Kidney (tissue), 14 donors: ENCODE data around the gene PTPRF. TPM values are rescaled to one million over a fixed set of nuclear protein-coding genes. Genes with fewer than 3 reads are reported as not detected.

Experiments used
- DNase-seq, 5 donors: peaks; one replicate each; pipeline ENCODE4 v3.0.0-alpha.2; 2013 to 2020
- FAIRE-seq: peaks from 2 replicates; lab custom pipeline; 2012; peaks lifted over from hg19 to GRCh38; lab: Jason Lieb, UNC
- H3K27ac ChIP-seq, 2 donors: one replicate each; pipeline ENCODE4 v1.7.0; 2013; ENCODE audit warnings: low read depth in 2 of 2, low read length in 2 of 2, inconsistent platforms in 1 of 2
- H3K27me3 ChIP-seq: one replicate; pipeline ENCODE4 v1.7.1; 2013; ENCODE audit warnings: low read length, inconsistent platforms; ENCODE audit not compliant: control insufficient read depth, insufficient read depth
- H3K36me3 ChIP-seq, 3 donors: one replicate each; pipeline versions ENCODE4 v1.7.0 to v1.7.1; 2013; ENCODE audit warnings: low read length in 3 of 3, control low read depth in 1 of 3, inconsistent platforms in 1 of 3; ENCODE audit not compliant: insufficient read depth in 3 of 3, control insufficient read depth in 2 of 3
- H3K4me1 ChIP-seq, 3 donors: one replicate each; pipeline versions ENCODE4 v1.7.0 to v1.7.1; 2013; ENCODE audit warnings: low read length in 3 of 3, inconsistent platforms in 1 of 3, low read depth in 1 of 3; ENCODE audit not compliant: control insufficient read depth in 2 of 3, insufficient read depth in 2 of 3
- H3K4me3 ChIP-seq, 3 donors: one replicate each; pipeline versions ENCODE4 v1.7.0 to v1.8.1; 2013; ENCODE audit warnings: low read length in 3 of 3, control low read depth in 1 of 3, inconsistent platforms in 1 of 3
- H3K9ac ChIP-seq, 3 donors: one replicate each; pipeline versions ENCODE4 v1.7.0 to v1.7.1; 2013; ENCODE audit warnings: low read length in 3 of 3, control low read depth in 1 of 3, inconsistent platforms in 1 of 3
- H3K9me3 ChIP-seq, 3 donors: one replicate each; pipeline versions ENCODE4 v1.7.0 to v1.7.1; 2013; ENCODE audit warnings: low read length in 3 of 3, control low read depth in 1 of 3, inconsistent platforms in 1 of 3; ENCODE audit not compliant: control insufficient read depth in 2 of 3, insufficient read depth in 1 of 3
- intact Hi-C: fragments of 100-400 bp; cut with DNase I; formaldehyde crosslinking; loops from one replicate; pipeline ENCODE4 v1.11.1; 2022
- polyA plus RNA-seq: library from polyadenylated mRNA; stranded (reverse); fragments of 350-450 nt; fragmentation: Illumina TruSeq; extraction: RNeasy Lipid Tissue Mini Kit (QIAGEN cat#74804); gene quantifications from one replicate; pipeline ENCODE4 v1.2.3, GENCODE V29; 2014; ENCODE audit warnings: low read depth, low replicate concordance; ENCODE audit not compliant: insufficient read depth
- total RNA-seq: library from RNA; stranded (reverse); fragmentation: NEBNext Ultra II Directional; extraction: Animal tissue kit (Norgen Biotek cat#: 25700); gene quantifications from one replicate; pipeline ENCODE4 v1.2.1, GENCODE V29; 2021
- TF ChIP-seq, protein P1 (sequence below): IDR thresholded peaks from 3 replicates; pipeline ENCODE4 v1.5.1; 2012; ENCODE audit warnings: mild to moderate bottlenecking, moderate library complexity, borderline replicate concordance; ENCODE audit not compliant: insufficient read depth; ENCODE audit errors: extremely low read depth
- donor health status: control.
- donor health status: control.
- donor health status: control.
- donor health status: control.
- donor health status: control.
- donor health status: DM: yes; HTN: yes; CAD: no.
- donor health status: Normal renal cell carcinoma (clear cell type).

PTPRF gene
- total and polyA plus RNA-seq, 2 donors from 2014 or later = 39.5 to 197 TPM

DNA sequence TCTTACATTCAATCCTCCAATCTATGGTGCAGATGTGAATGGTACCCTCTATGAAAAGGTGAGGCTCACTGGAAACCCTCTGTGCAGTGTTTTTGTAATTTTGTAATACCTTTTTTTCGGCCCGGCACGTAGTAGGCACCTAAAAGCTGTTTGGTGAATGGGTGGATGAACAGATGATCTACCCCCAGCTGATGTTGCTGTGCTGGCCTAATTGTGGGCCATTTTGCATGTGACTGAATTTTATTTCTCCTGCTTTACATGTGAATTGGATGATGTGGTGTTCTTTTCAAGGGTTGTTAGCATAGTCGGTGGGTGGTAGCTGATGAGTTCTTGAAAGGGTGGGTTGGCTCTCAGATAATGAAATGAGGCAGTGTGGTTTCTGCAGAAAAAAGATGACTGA is 129.7 kb downstream of the PTPRF start:
- Histone ChIP-seq H3K9ac (no peak overlapping the region), H3K4me1 (no peaks in the 10 kb centered on the region), H3K27ac (no peak overlapping the region), H3K9me3 (no peaks in the 10 kb centered on the region), H3K27me3 (no peaks in the 10 kb centered on the region), H3K4me3 (no peak overlapping the region), H3K36me3 (peaks cover 23 to 60% (median 44%) of the 10 kb centered on the region in 3 donors)
- intact Hi-C loops = no loop called here
- TF ChIP-seq, protein P1, sequence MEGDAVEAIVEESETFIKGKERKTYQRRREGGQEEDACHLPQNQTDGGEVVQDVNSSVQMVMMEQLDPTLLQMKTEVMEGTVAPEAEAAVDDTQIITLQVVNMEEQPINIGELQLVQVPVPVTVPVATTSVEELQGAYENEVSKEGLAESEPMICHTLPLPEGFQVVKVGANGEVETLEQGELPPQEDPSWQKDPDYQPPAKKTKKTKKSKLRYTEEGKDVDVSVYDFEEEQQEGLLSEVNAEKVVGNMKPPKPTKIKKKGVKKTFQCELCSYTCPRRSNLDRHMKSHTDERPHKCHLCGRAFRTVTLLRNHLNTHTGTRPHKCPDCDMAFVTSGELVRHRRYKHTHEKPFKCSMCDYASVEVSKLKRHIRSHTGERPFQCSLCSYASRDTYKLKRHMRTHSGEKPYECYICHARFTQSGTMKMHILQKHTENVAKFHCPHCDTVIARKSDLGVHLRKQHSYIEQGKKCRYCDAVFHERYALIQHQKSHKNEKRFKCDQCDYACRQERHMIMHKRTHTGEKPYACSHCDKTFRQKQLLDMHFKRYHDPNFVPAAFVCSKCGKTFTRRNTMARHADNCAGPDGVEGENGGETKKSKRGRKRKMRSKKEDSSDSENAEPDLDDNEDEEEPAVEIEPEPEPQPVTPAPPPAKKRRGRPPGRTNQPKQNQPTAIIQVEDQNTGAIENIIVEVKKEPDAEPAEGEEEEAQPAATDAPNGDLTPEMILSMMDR = no peak
- DNase-seq = no peak
- FAIRE-seq = no peak

- no peaks in the 10 kb centered on the region for H3K9me3 ChIP-seq
- no peak for FAIRE-seq
- DNase-seq = no peak
- no peaks in the 10 kb centered on the region for H3K4me1 ChIP-seq
- H3K9ac ChIP-seq = no peak overlapping the region
- no peaks in the 10 kb centered on the region for H3K27me3 ChIP-seq
- TF ChIP-seq, protein P1 = no peak
- peaks cover 27 to 83% (median 68%) of the 10 kb centered on the region in 3 donors for H3K36me3 ChIP-seq
- no peak overlapping the region for H3K27ac ChIP-seq
- H3K4me3 ChIP-seq = no peak overlapping the region
- intact Hi-C loops = no loop called here
Observed at GRCh38 chr1:43664369-43664768, 133.7 kb downstream of the PTPRF start.

GRCh38 chr1:43666608-43667007 is 135.9 kb downstream of the PTPRF start:
- TF ChIP-seq, protein P1 = no peak
- no peaks in the 10 kb centered on the region for H3K4me1 ChIP-seq
- FAIRE-seq (no peak), DNase-seq (no peak)
- H3K9ac ChIP-seq = no peak overlapping the region
- H3K9me3 ChIP-seq = no peaks in the 10 kb centered on the region
- H3K36me3 ChIP-seq = peaks cover 22 to 77% (median 64%) of the 10 kb centered on the region in 3 donors
- intact Hi-C loops = no loop called here
- H3K27ac ChIP-seq = no peak overlapping the region
- no peaks in the 10 kb centered on the region for H3K27me3 ChIP-seq
- no peak overlapping the region for H3K4me3 ChIP-seq

- Histone ChIP-seq H3K36me3 (peaks cover 22 to 66% (median 57%) of the 10 kb centered on the region in 3 donors), H3K4me3 (no peak overlapping the region), H3K9me3 (no peaks in the 10 kb centered on the region), H3K9ac (no peak overlapping the region), H3K27me3 (no peaks in the 10 kb centered on the region), H3K4me1 (no peaks in the 10 kb centered on the region), H3K27ac (no peak overlapping the region)
- FAIRE-seq = no peak
- TF ChIP-seq, protein P1 = no peak
- intact Hi-C loops = no loop called here
- no peak for DNase-seq
Observed at GRCh38 chr1:43668956-43669355, 138.3 kb downstream of the PTPRF start.
